DMS153 (cell line): ENCODE data around the gene KNG1.
"Not testable (repeated sequence)": the region's sequence is repeated elsewhere in the genome, so short reads cannot be mapped to it uniquely, and the experiment has no call there.

ENCODE experiments used
- DNase-seq: peaks from one replicate; lab custom pipeline; 2025; lab: John Stamatoyannopoulos, UW

Gene KNG1

DNA sequence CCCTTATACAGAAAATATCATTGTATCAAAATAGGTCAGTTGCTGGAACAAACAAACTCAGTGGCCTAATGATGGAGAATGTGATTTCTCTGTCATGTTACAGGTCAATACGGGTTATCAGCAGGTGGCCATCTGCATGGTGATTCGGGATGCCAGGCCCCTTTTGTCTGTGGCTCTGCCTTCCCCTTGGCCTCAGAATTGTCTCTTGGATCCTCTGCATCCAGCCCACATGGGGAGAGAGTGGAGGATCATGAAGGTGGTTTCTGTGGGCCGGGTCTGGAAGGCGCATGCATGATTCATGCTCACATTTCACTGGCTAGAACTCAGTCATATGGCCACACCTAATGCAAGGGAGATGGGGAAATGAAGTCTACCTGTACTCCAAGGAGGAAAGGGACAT lies 6.5 kb upstream of the KNG1 start:
- DNase-seq, result not testable (repeated sequence)

DNA sequence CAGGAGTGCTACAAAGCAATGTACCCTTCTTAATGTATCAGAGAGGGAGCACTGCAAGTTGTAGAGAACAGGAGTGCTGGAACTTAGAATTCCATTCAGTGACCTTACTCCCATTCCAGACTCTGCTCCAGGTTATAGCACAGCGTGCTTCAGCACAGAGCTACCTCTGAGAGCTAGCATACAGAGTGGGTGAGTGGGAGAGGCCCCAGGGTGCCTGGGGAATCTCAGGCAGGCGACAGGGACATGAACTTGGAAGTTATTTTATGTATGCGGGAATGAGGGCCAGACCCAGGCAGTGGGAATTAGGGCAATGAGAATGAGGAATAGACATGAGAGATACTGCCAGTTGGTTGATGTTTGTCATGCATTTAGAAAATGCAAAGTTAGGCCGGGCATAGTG lies 3.7 kb upstream of the KNG1 start:
- DNase-seq, result no peak

DNA sequence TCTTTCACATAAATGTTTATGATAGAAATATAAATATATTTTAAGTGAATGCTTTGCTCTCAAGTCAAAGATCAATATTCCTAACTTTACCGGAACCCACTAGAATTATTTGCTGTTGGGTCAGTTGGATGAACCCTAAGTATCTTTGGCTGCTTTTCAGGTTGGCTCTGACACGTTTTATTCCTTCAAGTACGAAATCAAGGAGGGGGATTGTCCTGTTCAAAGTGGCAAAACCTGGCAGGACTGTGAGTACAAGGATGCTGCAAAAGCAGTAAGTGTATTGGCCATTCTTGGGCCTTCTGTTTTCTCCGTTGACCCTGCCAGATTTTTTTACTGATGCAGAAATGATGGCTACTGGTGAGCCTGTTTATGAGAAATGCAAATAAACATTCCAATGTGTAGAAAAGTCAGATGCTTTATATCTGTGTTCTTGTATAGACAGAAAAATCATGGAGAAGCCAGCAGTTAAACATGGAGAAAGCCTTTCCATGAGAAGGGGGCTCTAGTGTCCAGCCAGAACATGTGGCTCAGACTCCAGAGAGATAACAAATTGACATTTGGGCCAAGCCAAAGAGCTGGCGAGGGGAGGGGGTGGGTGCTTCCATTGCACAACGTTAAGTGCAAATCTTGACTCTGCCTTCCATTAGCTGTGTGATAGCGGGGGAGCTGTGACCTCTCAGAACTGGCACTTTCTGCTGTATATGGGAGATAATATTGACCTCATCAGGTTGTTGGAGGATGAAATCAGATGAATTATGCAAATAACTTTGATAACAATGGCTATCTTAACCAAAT lies 3.0 kb downstream of the KNG1 start:
- no peak for DNase-seq

DNA sequence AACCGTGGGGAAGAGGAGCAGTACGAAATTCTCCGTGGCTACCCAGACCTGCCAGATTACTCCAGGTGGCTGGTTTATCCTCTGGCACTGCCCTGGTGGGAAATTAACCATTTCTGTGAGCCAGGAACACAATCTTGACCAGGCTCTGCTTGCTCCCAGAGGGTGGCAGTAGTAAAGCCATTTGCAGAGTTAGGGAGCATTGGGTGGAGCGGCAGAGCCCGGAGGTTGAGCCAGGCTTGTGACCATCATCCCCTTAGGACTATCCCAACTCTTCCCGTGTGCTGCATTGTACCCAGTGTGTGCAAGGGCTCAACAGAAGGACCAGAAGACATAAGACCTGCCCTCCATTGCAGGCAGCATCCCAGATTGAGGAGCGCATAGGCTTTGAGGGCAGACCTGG lies 5.3 kb downstream of the KNG1 start:
- no peak for DNase-seq

DNA sequence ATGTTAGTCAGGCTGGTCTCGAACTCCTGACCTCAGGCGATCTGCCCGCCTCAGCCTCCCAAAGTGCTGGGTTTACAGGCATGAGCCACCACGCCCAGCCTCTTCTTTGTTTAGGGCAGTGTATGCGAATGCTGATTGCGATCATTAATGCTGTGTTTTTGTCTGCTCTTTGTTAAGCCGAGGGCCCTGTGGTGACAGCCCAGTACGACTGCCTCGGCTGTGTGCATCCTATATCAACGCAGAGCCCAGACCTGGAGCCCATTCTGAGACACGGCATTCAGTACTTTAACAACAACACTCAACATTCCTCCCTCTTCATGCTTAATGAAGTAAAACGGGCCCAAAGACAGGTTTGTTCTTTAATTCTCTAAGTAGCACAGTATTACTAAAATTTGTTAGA lies 7.8 kb downstream of the KNG1 start:
- DNase-seq, result no peak

DNA sequence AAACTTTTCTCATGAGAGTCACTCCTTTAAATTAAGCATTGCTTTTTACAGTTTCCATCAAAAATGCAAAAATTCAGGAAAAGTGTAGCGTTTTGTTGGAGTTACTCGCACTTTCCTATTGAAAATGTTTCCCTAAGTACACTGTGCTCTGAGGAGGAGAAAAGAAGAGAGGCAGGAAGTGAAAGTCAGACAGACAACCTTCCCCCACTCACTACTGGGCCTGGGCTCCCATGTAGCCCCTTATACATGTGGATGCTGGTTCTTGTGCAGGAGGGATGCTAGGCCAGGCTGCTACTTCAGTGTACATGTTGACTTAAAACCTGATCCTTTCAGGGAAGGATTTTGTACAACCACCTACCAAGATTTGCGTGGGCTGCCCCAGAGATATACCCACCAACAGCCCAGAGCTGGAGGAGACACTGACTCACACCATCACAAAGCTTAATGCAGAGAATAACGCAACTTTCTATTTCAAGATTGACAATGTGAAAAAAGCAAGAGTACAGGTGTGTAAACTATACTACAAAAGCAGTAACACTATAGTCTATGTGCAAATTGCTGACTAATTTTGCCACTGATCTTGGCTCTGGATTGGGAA lies 15.1 kb downstream of the KNG1 start:
- DNase-seq, result no peak

DNA sequence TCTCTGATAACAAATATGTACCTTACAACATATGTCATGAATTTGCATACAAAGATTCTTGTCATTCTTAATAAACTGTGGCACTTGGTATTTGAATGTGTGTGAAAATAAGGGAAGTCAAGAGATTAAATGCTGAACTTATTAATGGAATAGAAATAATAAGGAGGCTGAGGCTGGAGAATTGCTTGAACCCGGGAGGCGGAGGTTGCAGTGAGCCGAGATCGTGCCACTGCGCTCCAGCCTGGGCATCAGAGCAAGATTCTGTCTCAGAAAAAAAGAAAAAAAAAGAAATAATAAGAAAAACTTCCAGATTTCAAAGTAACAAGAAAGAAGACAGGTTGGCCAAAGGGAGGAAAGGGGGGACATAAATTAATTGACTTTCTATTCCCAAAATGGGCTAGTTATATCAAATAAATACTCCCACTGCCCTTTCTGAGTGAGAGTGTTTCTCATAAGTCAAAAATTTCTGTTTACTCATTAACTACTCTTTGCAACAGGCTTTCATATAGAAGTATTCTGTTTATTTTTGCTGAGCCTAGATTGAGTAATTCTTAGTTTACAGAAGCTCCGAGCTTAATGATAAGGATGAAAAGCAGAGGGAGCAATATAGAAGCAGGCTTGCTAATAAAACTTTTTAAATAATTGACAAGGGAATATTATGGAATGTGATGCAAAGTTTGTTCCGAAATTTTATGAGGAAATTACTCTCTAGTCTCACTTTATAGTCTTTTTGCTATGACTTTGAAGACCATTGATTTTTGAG lies 25.6 kb downstream of the KNG1 start:
- DNase-seq, result no peak

DNA sequence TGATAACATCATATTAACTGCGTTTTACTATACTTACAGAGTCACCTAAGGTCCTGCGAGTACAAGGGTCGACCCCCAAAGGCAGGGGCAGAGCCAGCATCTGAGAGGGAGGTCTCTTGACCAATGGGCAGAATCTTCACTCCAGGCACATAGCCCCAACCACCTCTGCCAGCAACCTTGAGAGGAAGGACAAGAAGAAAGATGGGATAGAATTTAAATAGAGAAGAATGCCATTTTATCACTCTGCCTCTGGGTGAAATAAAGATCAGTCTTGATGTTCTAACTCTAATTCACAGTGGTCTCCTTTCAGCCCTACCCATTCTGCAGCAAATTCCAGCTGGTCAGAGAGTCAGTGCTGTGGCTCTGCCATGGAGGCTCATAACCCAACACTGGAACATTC lies 26.5 kb downstream of the KNG1 start:
- DNase-seq, result no peak

DNA sequence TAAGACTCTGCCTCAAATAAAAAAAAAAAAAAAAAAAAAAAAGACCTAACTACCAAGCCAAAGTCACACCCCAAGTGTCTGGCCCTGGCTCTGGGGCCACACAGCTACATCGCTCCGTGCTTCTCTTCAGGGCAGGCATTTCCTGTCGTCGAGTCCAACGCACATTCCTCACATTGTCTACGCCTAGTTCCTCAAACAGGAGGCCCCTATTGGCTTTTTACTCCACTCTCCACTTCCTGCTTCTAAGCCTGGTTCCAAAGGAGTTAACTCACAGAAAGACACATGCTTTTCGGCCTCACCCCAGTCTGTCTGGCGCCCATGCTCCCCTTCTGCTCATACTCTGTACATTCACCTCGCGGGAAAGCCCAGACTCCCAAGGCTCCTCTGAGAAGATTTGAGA lies 28.8 kb downstream of the KNG1 start:
- DNase-seq, result peak; percentile 13

DNA sequence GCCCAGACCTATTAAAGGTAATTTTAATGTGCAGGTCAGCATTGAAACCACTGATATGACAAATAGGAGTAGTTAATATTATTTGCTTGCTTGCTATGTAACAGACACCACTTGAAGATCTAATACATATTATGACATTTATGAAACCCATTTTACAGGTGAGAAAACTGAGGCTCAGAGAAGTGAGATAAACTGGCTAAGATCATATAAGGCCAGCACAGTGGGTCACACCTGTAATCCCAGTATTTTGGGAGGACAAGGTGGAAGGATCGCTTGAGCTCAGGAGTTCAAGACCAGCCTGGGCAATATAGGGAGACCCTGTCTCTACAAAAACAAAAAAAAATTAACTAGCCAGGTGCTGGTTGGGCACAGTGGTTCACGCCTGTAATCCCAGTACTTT lies 33.2 kb downstream of the KNG1 start:
- no peak for DNase-seq

DNA sequence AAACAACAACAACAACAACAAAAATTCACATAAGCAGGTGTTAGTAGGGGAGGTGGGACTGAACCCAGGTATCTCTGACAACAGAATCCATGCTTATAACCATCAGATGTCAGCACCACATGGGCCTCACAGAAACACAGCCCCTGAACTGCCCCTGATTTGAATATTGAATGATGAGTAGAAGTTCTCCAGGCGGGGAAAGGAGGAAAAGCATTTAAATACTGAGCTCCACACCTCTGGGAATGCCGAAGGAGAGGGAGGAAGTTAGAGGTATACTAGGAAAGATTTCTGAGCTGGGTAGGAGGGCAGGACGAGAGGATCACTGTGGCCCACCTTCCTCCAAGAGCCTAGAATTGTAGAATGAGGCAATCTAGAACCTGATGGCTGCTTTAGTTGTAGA lies 34.3 kb downstream of the KNG1 start:
- no peak for DNase-seq

DNA sequence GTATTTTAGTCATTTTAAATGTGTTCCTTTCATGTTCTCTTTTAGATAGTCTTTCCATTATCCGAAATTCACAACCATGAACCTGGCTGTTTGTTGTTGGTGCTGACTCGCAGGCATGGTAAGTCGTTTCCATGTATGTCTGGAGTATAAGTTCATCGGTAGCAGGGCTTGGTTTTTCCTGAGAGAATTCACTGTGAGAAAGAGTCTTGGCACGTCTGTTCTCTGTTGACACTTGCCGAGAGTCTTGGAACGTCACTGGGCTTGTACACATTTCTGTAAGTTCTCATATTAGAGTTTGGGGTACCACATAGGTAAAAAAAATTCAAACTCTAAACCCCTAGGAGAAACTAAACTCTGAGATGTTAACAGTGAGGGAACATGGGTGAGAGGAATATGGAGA lies 36.8 kb downstream of the KNG1 start:
- DNase-seq, result no peak

DNA sequence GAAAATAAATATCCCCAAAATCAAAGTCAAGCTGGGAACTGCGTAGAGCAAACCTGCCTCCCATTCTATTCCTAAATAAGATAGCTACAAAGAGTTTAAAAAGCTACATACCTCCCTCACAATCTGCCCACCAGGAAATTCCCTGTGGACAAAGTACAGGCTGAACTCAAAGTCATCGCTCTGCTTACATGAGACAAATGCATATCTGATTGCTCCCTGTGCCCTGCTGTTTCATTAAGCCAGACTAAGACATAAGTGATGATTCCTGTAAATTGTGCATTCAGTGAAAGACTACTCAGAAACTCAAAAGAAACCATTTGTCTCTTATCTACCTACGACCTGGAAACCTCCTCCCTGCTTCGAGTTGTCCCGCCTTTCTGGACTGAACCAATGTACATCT lies 37.7 kb downstream of the KNG1 start:
- no peak for DNase-seq

DNA sequence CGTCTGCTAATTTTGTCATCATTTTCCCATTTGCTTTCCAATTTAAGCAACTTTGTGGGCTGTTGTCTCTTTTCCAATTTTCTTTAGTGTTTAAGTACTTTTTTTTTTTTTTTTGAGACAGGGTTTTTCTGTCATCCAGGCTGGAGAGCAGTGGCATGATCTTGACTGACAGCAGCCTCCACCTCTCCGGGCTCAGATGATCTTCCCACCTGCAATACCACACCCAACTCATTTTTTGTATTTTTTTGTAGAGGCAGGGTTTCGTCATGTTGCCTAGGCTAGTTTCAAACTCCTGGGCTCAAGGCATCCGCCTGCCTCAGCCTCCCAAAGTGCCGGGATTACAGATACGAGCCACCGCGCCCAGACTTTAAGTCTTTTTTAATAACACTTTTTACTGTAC lies 40.1 kb downstream of the KNG1 start:
- DNase-seq, result no peak

DNA sequence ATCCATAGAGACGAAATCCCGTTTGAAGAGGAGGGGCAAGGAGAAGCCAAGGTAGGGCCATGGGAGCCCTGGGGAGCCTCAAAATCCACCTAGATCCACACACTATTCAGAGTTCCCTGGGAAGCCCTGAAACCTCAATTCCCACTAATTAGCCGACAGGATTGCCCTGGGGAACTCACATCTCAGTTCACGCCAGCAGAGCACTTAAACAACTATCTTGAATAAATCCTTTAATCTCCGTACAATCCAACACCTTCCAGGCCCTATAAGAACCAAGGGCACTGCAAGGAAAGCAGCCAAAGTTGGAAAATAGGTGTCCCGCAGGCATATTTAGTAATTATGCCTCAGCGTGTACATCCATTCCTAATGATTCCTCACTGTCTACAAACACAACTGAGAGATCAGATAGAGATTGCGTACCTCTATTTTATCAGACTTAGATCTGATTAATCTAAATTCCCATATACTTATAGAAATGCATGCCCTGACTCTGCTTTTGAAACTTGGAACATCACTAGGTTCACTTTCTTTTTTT lies 40.6 kb downstream of the KNG1 start:
- no peak for DNase-seq

DNA sequence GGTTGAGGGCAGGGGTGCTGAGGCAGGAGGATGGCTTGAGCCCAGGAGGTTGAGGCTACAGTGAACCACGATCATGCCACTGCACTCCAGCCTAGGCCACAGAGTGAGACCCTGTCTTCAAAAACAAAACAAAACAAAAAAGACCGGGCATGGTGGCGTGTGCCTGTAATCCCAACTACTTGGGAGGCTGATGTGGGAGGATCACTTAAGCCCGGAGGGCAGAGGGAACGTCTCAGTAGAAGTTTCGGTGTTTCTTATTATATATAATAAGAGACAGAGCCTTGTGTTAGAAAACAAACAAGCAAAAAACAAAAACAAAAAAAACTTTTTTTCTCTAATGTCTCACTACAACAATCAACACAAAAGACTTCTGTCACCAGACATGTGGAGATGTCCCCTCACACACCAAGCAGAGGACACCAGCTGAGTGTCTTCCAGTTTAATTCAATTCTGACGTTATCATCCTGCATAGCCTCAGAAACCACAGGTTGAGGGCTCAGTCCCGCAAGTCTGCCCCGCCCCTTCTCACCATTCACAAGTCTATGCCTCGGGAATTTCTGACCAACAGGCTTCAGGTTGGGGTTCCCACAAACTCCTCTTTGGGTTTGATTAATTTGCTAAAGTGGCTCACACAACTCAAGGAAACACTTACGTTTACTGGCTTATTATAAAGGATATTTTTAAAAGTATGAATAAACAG lies 42.2 kb downstream of the KNG1 start:
- DNase-seq, result no peak

DNA sequence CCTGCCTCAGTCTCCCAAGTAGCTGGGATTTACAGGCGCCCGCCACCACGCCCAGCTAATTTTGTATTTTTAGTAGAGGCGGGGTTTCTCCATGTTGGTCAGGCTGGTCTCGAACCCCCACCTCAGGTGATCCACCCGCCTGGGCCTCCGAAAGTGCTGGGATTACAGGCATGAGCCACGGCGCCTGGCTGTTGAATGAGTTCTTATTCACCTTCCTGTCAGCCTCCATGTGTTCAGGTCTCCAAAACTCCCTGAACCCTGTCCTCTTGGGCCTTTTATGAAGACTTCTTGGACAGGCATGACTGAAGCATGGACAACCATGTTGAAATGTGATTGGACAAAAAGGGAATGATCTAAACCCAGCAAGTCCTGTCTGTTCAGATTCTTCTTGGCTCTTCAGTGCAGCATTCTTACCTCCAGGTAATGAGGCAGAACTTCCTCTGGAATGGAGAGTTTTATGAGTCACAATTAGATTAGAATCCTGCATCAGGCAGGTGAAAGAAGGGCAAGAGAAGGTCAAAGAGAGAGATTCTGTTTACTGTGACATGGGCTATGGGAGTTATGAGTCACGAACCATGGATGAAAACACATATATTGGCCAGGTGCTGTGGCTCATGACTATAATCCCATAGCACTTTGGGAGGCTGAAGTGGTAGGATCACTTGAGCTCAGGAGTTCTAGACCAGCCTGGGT lies 43.1 kb downstream of the KNG1 start:
- DNase-seq, result no peak

DNA sequence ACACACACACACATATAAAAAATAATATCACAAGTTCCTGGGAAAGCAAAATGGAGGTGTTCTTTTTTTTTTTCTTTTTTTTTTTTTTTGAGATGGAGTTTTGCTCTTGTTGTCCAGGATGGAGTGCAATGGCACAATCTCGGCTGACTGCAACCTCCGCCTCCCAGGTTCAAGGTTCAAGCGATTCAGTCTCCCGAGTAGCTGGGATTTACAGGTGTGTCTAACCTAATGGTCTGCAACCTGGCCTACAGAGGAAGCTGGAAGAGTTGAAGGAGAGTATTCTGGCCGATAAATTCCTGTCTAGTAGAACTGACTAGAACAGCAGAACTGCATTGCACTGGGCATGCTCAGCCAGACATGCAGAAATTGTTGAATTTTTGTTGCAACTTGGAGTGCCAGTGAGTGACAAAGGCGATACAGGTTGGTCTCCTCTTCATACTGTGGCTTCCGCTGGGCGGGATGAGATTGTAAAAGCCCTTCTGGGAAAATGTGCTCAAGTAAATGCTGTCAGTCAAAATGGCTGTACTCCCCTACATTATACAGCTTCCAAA lies 43.8 kb downstream of the KNG1 start:
- DNase-seq, result no peak

DNA sequence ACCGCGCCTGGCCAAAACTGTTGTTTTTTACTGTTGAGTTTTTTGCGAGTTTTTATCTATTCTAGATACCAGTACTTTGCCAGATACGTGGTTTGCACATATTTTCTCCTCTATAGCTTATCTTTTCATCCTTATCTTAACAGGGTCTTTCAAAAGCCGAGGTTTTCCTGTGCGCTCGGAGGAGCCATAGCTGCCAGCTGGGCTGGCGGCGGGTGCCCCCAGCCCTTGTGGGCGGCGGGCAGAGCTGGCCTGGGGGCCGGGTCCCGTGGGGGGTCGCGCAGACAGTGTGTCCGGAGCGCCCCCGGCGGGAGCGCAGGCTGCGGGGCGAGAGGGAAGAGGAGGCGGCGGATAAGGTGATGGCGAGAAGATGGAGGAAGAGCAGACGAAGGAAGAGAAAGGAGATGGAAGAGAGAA lies 55.1 kb downstream of the KNG1 start:
- no peak for DNase-seq

DNA sequence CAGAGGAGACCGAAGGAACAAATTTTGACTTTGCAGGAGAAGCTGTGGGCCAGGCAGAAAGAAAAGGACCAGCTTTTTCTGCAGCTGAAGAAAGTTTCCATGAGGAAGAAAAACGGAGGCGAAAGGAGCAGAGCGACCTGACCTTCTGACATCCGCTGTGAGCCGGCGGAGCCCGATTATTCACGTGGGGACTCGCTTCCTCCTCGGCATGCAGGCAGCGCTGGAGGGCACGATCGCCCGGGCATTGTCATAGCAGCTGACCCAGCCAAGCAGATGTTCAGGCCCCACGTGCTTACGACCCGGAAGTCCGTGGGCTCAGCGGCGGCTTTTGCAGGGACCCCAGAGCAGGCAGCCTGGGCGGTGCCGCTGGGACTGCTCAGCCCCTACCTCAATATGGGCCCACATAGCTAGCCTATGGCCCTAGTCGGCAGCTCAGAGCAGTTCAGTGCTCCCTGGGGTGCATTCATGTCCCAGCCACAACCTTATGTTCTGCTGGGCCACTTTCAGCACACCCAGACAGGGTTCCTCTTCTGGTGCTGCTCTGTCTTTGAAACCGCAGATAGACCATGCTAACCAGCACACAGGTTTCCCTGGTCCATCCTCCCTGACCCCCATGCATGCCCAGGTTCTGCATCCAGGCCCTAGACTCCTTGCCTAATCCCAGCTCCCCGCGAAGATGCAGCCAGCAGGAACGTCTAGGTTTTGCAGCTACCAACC lies 55.7 kb downstream of the KNG1 start:
- no peak for DNase-seq

DNA sequence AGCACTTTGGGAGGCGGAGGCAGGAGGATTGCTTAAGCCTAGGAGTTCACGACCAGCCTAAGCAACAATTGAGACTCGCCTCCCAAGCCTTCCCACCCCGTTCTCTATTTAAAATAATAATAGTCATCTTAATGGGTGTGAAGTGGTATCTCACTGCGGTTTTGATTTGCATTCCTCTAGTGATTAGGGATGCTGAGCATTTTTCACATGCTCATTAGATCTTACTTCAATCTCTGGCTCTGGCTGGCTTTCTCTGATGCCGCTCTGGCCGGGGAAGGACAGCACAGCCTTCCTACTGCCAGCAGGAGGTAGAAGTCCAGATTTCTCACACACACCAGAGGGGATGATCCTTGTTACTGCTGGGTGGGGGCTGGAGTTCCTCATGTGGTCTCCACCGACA lies 58.8 kb downstream of the KNG1 start:
- no peak for DNase-seq
